Measurements from ENCODE around the gene ACSS3.

Gene ACSS3

DNA sequence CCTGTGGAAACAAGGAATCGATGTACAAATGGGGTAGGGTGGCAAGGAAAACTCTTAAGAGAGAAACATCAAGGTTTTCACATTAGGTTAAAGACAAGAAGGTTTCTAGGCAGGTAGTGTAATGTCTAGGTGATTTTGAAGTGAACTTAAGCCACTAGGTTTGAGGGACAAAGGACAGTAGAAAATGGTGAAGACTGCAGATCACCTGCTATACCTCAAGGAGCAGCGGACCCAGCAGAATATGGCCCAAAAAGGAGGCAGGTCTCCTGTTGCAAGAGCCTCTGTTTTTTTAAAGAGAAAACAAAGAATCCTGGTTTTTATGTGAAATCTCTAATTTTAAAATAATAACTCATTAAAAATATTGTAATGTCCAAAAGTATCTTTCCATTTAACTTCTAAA, 178.1 kb downstream of the ACSS3 start:
- TF ChIP-seq FOXP2 (optimal IDR thresholded peaks at IDR 0.05; ENCODE audit: borderline replicate concordance, extremely low read depth, extremely low read length, insufficient read depth) (no peak), REST (IDR thresholded peaks at IDR 0.05; ENCODE audit: insufficient read depth in 1 of 2, low read depth in 2 of 2, low read length in 2 of 2) (no peak)

DNA sequence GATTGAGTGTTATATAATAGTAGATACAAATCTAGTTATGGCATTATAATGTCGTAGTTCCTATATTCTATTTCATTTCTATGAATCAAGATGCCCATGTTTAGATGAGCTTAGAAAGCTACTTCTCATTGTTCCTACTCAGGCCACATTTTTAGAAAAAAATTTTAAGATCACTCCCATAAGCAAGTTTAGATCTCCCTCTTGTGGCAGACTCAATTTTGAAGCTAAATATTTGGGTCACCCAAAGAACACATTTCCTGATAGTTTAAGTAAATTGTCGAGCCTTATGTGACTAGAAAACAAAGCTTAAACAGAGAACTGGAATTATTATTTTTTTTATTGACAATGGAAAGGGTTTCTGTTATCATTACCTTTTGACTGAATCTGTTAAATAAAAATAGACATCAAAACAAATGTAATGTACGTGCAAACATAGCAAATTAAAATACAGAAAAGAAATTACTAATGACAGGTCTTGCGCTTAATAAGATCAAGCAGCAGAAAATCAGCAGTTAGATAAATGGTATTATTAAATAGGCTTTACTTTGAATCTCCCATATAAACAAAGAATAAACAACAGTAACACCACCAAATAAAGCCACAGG, 180.2 kb downstream of the ACSS3 start:
- TF ChIP-seq FOXP2 (optimal IDR thresholded peaks at IDR 0.05; ENCODE audit: borderline replicate concordance, extremely low read depth, extremely low read length, insufficient read depth), result no peak
- TF ChIP-seq TAF1 (IDR thresholded peaks at IDR 0.05; ENCODE audit: borderline replicate concordance, insufficient read depth, low read length), result no peak
- TF ChIP-seq POLR2AphosphoS5 (IDR thresholded peaks at IDR 0.05; ENCODE audit: low read depth, low read length), result no peak
- TF ChIP-seq SIN3A (IDR thresholded peaks at IDR 0.05; ENCODE audit: borderline replicate concordance, insufficient read depth, low read length), result no peak
- TF ChIP-seq REST (IDR thresholded peaks at IDR 0.05; ENCODE audit: insufficient read depth in 1 of 2, low read depth in 2 of 2, low read length in 2 of 2), result no peak

DNA sequence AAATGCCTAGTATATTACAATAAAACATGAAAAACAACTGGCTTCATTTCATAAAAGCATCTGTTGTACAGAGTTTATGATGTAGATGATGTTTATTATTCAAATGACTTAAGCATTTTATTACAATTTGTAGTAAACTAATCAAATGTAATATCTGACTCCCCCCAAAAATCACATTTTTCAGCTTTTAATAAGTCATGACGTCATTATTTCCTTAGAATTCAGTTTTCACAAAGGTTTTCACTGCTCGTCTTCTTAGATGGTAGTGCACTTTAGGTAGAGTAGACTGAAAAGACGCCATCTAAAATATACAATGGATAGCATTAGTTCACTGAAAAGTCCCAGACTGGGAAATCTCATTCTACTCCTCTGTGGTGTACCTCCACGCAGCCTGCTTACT, 181.5 kb downstream of the ACSS3 start:
- TF ChIP-seq POLR2AphosphoS5 (IDR thresholded peaks at IDR 0.05; ENCODE audit: low read depth, low read length) (no peak), REST (IDR thresholded peaks at IDR 0.05; ENCODE audit: insufficient read depth in 1 of 2, low read depth in 2 of 2, low read length in 2 of 2) (no peak), SIN3A (IDR thresholded peaks at IDR 0.05; ENCODE audit: borderline replicate concordance, insufficient read depth, low read length) (no peak), TAF1 (IDR thresholded peaks at IDR 0.05; ENCODE audit: borderline replicate concordance, insufficient read depth, low read length) (no peak), FOXP2 (optimal IDR thresholded peaks at IDR 0.05; ENCODE audit: borderline replicate concordance, extremely low read depth, extremely low read length, insufficient read depth) (no peak)

GRCh38 chr12:81261508-81262207, 183.8 kb downstream of the ACSS3 start:
- TF ChIP-seq TAF1 (IDR thresholded peaks at IDR 0.05; ENCODE audit: borderline replicate concordance, insufficient read depth, low read length) (no peak), REST (IDR thresholded peaks at IDR 0.05; ENCODE audit: insufficient read depth in 1 of 2, low read depth in 2 of 2, low read length in 2 of 2) (no peak), POLR2AphosphoS5 (IDR thresholded peaks at IDR 0.05; ENCODE audit: low read depth, low read length) (no peak), FOXP2 (optimal IDR thresholded peaks at IDR 0.05; ENCODE audit: borderline replicate concordance, extremely low read depth, extremely low read length, insufficient read depth) (no peak), SIN3A (IDR thresholded peaks at IDR 0.05; ENCODE audit: borderline replicate concordance, insufficient read depth, low read length) (no peak)

All from PFSK-1 (cell line).